HepG2 (cell line): ENCODE measurements around the gene PDGFB. TPM values are rescaled to one million over a fixed set of nuclear protein-coding genes. Genes with fewer than 3 reads are reported as not detected.

Experiments
- ATAC-seq: fragments of 200-7000 bp; cut with Tn5 transposase; 3 replicates; pipeline ENCODE4 v1.9.1; 2020; ENCODE audit warnings: mild to moderate bottlenecking, moderate library complexity
- BruUV-seq: library from RNA; stranded (reverse); fragments of 400-500 nt; replicated peaks from 2 replicates; lab custom pipeline; 2021; lab: Mats Ljungman, UMichigan
- CTCF ChIA-PET: fragments of 300-600 bp; formaldehyde crosslinking; extraction: SDS; loops from one replicate; lab custom pipeline; 2021; ENCODE audit warnings: low total read pairs, inconsistent platforms, low intra/inter-chr PET ratio; lab: Yijun Ruan, JAX
- POLR2A ChIA-PET: fragments of 350-600 bp; sonication (Branson Sonifier 250); formaldehyde crosslinking; loops from one replicate; lab custom pipeline; 2020; ENCODE audit warnings: antibody characterized with exemption, inconsistent platforms; lab: Yijun Ruan, JAX
- DNase-seq: peaks from one replicate; pipeline ENCODE4 v3.0.0-alpha.2; 2015; ENCODE audit warnings: low spot score
- FAIRE-seq: peaks from 3 replicates; lab custom pipeline; 2011; peaks lifted over from hg19 to GRCh38; lab: Jason Lieb, UNC
- H2AFZ ChIP-seq: one replicate; pipeline ENCODE4 v1.6.1; 2011; ENCODE audit warnings: low read length, inconsistent platforms
- H3K27ac ChIP-seq: fragments of 300-600 bp; 3 replicates; pipeline ENCODE4 v1.8.0; 2011; ENCODE audit warnings: mixed run types, mild to moderate bottlenecking, mixed read lengths, low read length, inconsistent platforms; ENCODE audit not compliant: insufficient read depth; ENCODE audit errors: extremely low read length
- H3K27me3 ChIP-seq, 2 experiments: fragments of 200-600 bp in 1 of 2; 2 replicates in 1 of 2; 3 replicates in 1 of 2; pipeline versions ENCODE4 v1.6.0 to v1.8.0; 2011; ENCODE audit warnings: low read length in 2 of 2, mild to moderate bottlenecking in 2 of 2, moderate library complexity in 2 of 2, inconsistent platforms in 1 of 2; ENCODE audit not compliant: insufficient read depth in 2 of 2, control insufficient read depth in 1 of 2
- H3K36me3 ChIP-seq, 2 experiments: fragments of 200-600 bp in 1 of 2; replicated peaks in 1 of 2; 2 replicates in 1 of 2; 3 replicates in 1 of 2; pipeline versions ENCODE4 v1.5.1 to v1.8.0; 2011; ENCODE audit warnings: low read length in 2 of 2, inconsistent platforms in 1 of 2; ENCODE audit not compliant: insufficient read depth in 2 of 2, control insufficient read depth in 1 of 2
- H3K4me1 ChIP-seq: 2 replicates; pipeline ENCODE4 v1.5.1; 2012; ENCODE audit warnings: low read length, inconsistent platforms; ENCODE audit not compliant: insufficient read depth
- H3K4me2 ChIP-seq: 2 replicates; pipeline ENCODE4 v1.6.0; 2011; ENCODE audit warnings: low read depth, low read length, inconsistent platforms
- H3K4me3 ChIP-seq, 3 experiments: fragments of 200-600 bp in 1 of 3; sonication (generic), shearing (Covaris generic) in 1 of 3; replicated peaks in 1 of 3; 2 replicates each; pipeline ENCODE4 v1.5.1; 2011 to 2016; ENCODE audit warnings: low read length in 3 of 3, inconsistent platforms in 2 of 3, low read depth in 2 of 3, mild to moderate bottlenecking in 2 of 3, control low read depth in 1 of 3, mixed read lengths in 1 of 3; ENCODE audit not compliant: insufficient read depth in 1 of 3
- H3K79me2 ChIP-seq: one replicate; pipeline ENCODE4 v1.6.1; 2011; ENCODE audit warnings: low read length, inconsistent platforms; ENCODE audit not compliant: insufficient read depth
- H3K9ac ChIP-seq: 2 replicates; pipeline ENCODE4 v1.6.0; 2011; ENCODE audit warnings: mild to moderate bottlenecking, low read depth, low read length, inconsistent platforms; ENCODE audit not compliant: insufficient read depth
- H3K9me3 ChIP-seq: 2 replicates; pipeline ENCODE4 v1.5.1; 2012; ENCODE audit warnings: mild to moderate bottlenecking, low read length
- H4K20me1 ChIP-seq: 2 replicates; pipeline ENCODE4 v1.6.0; 2011; ENCODE audit warnings: inconsistent platforms, mild to moderate bottlenecking, low read length, moderate library complexity; ENCODE audit not compliant: insufficient read depth
- EP300 ChIP-seq, 3 experiments: sonication (generic) in 1 of 3; formaldehyde crosslinking in 1 of 3; IDR thresholded peaks; 2 replicates each; pipeline versions ENCODE4 v1.5.1 to v1.6.1; 2011 to 2020; ENCODE audit warnings: low read depth in 2 of 3, low read length in 2 of 3, borderline replicate concordance in 1 of 3, improper control_type of control experiment in 1 of 3, mild to moderate bottlenecking in 1 of 3, missing genetic modification reagents in 1 of 3, moderate library complexity in 1 of 3
- HOXA5 ChIP-seq: sonication (generic); formaldehyde crosslinking; IDR thresholded peaks from 2 replicates; pipeline ENCODE4 v1.4.0; 2020; ENCODE audit warnings: missing genetic modification reagents
- JARID2 ChIP-seq: sonication (generic); formaldehyde crosslinking; IDR thresholded peaks from 2 replicates; pipeline ENCODE4 v1.8.1; 2023; ENCODE audit warnings: missing genetic modification reagents, inconsistent platforms; ENCODE audit not compliant: insufficient replicate concordance
- NCOR1 ChIP-seq: fragments of 200-600 bp; sonication (generic); IDR thresholded peaks from 2 replicates; pipeline ENCODE4 v1.7.0; 2017; ENCODE audit warnings: antibody characterized with exemption, low read length, borderline replicate concordance
- NFE2L1 ChIP-seq: sonication (generic); formaldehyde crosslinking; IDR thresholded peaks from 2 replicates; pipeline ENCODE4 v1.4.0; 2020; ENCODE audit warnings: missing genetic modification reagents, mild to moderate bottlenecking, borderline replicate concordance
- TFDP2 ChIP-seq: sonication (generic); formaldehyde crosslinking; IDR thresholded peaks from 2 replicates; pipeline ENCODE4 v1.4.0; 2020; ENCODE audit warnings: missing genetic modification reagents
- ZFAT ChIP-seq: sonication (generic); formaldehyde crosslinking; conservative IDR thresholded peaks from 2 replicates; pipeline ENCODE4 v1.8.1; 2023; ENCODE audit warnings: missing genetic modification reagents, inconsistent platforms
- ZFX ChIP-seq: sonication (generic); formaldehyde crosslinking; IDR thresholded peaks from 2 replicates; pipeline ENCODE4 v1.4.0; 2020; ENCODE audit warnings: mild to moderate bottlenecking, low read depth, missing genetic modification reagents, moderate library complexity
- ZNF788 ChIP-seq: sonication (generic); formaldehyde crosslinking; IDR thresholded peaks from 2 replicates; pipeline ENCODE4 v1.5.0; 2020; ENCODE audit warnings: mild to moderate bottlenecking, missing genetic modification reagents, borderline replicate concordance
- WGBS: methylation state at CpG from one replicate; pipeline ENCODE4 v1.1.6; 2017; ENCODE audit warnings: low lambda C conversion rate; 5-methylcytosine and 5-hydroxymethylcytosine counted together
- in situ Hi-C: cut with HindIII; loops from 2 replicates; pipeline ENCODE4 v1.10.0; 2017; ENCODE audit warnings: low pct_unique_long_range_greater_than_20kb; ENCODE audit not compliant: extremely low pct_ligation_motif_present
- intact Hi-C: fragments of 100-400 bp; cut with micrococcal nuclease; formaldehyde crosslinking; loops from one replicate; pipeline ENCODE4 v1.10.0; 2022; ENCODE audit not compliant: unreplicated experiment
- polyA plus RNA-seq, 8 experiments: library from polyadenylated mRNA; depleted of rRNA in 3 of 8; stranded (reverse) in 7 of 8; unstranded in 1 of 8; fragments of >200 nt; fragmentation: Illumina TruSeq in 4 of 8; extraction: Trizol in 4 of 8; gene quantifications; 2 replicates each; pipeline versions ENCODE4 v1.2.1 to v1.2.3, GENCODE V29; 2011 to 2016; ENCODE audit warnings: low read depth in 4 of 8, missing spikeins in 1 of 8, mixed read lengths in 1 of 8; ENCODE audit not compliant: insufficient read depth in 1 of 8
- total RNA-seq, 5 experiments: library from RNA; depleted of rRNA; stranded (reverse); fragments of >200 nt; fragmentation: Illumina TruSeq; extraction: Trizol; gene quantifications; 2 replicates each; pipeline ENCODE4 v1.2.3, GENCODE V29; 2016; ENCODE audit warnings: low read depth in 1 of 5
- TF ChIP-seq, protein P1 (sequence below): sonication (generic); formaldehyde crosslinking; IDR thresholded peaks from 2 replicates; pipeline ENCODE4 v1.9.0; 2021; ENCODE audit warnings: missing genetic modification reagents, borderline replicate concordance

PDGFB gene
- total and polyA plus RNA-seq, 2 of the 13 experiments (the other 11 are each of a cell fraction or from before 2014, with no cell fraction given): 1.4 to 10.1 TPM

GRCh38 chr22:39233710-39234471 lies 10.9 kb downstream of the PDGFB start (continued):
- TF ChIP-seq, protein P1, sequence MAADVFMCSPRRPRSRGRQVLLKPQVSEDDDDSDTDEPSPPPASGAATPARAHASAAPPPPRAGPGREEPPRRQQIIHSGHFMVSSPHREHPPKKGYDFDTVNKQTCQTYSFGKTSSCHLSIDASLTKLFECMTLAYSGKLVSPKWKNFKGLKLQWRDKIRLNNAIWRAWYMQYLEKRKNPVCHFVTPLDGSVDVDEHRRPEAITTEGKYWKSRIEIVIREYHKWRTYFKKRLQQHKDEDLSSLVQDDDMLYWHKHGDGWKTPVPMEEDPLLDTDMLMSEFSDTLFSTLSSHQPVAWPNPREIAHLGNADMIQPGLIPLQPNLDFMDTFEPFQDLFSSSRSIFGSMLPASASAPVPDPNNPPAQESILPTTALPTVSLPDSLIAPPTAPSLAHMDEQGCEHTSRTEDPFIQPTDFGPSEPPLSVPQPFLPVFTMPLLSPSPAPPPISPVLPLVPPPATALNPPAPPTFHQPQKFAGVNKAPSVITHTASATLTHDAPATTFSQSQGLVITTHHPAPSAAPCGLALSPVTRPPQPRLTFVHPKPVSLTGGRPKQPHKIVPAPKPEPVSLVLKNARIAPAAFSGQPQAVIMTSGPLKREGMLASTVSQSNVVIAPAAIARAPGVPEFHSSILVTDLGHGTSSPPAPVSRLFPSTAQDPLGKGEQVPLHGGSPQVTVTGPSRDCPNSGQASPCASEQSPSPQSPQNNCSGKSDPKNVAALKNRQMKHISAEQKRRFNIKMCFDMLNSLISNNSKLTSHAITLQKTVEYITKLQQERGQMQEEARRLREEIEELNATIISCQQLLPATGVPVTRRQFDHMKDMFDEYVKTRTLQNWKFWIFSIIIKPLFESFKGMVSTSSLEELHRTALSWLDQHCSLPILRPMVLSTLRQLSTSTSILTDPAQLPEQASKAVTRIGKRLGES (CRISPR knock-in tag): no peak
- no peak for TF ChIP-seq HOXA5 (CRISPR knock-in tag)

GRCh38 chr22:39232806-39233709 lies 11.7 kb downstream of the PDGFB start:
- Histone ChIP-seq H3K4me3 (no peak overlapping the region), H3K4me1 (peaks cover 21% of the 10 kb centered on the region), H3K9ac (no peak overlapping the region), H2AFZ (no peak overlapping the region), H3K36me3 (peaks cover 4 to 5% of the 10 kb centered on the region in 2 experiments; a peak in 4 of 5 replicates), H3K4me2 (no peak overlapping the region), H3K27me3 (no peaks in the 10 kb centered on the region), H3K79me2 (no peaks in the 10 kb centered on the region), H3K9me3 (no peaks in the 10 kb centered on the region), H4K20me1 (peaks cover 16% of the 10 kb centered on the region), H3K27ac (no peak overlapping the region)
- POLR2A ChIA-PET: no interaction called here
- TF ChIP-seq TFDP2 (CRISPR knock-in tag): no peak
- TF ChIP-seq EP300 (IDR thresholded peaks at IDR 0.05; ENCODE audit: low read depth in 2 of 2, low read length in 2 of 2): no peak
- no peak for TF ChIP-seq EP300 (CRISPR knock-in tag; IDR thresholded peaks at IDR 0.05; ENCODE audit: borderline replicate concordance)
- TF ChIP-seq ZNF788: no peak
- no peak for TF ChIP-seq NFE2L1 (CRISPR knock-in tag)
- no peak for TF ChIP-seq ZFAT
- TF ChIP-seq ZFX: no peak
- no peak for TF ChIP-seq JARID2
- no peak for TF ChIP-seq NCOR1
- in situ Hi-C loops: no loop called here
- ATAC-seq (no peak), DNase-seq (no peak), FAIRE-seq (no peak)
- intact Hi-C loops: no loop called here
- BruUV-seq: no TSS peak
- WGBS: 88% methylated on average over 13 of the region's 25 CpGs
- CTCF ChIA-PET: no interaction called here
